CD4-positive, alpha-beta T cell (primary cell): ENCODE measurements around the gene HMG20A. TPM values are rescaled to one million over a fixed set of nuclear protein-coding genes. Genes with fewer than 3 reads are reported as not detected.

Source experiments
- ATAC-seq: fragments of 200-7000 bp; cut with Tn5 transposase; one replicate; pipeline ENCODE4 v1.10.0; 2022; ENCODE audit warnings: mild to moderate bottlenecking; ENCODE audit not compliant: poor library complexity
- CTCF ChIA-PET: fragments of 350-600 bp; sonication (Branson Sonifier 250); formaldehyde crosslinking; loops from one replicate; lab custom pipeline; 2021; ENCODE audit warnings: antibody characterized with exemption, inconsistent platforms; lab: Charles Lee
- POLR2A ChIA-PET: fragments of 350-600 bp; sonication (Branson Sonifier 250); formaldehyde crosslinking; loops from one replicate; lab custom pipeline; 2021; ENCODE audit warnings: antibody characterized with exemption, inconsistent platforms; lab: Charles Lee
- DNase-seq, 14 experiments: peaks; one replicate each; pipeline ENCODE4 v3.0.0-alpha.2; 2013 to 2020; ENCODE audit warnings: mixed read lengths in 2 of 14
- H3K27ac ChIP-seq, 2 donors: one replicate each; pipeline versions ENCODE4 v1.5.1 to v1.7.0; 2013; ENCODE audit warnings: low read length in 2 of 2, low read depth in 1 of 2, mild to moderate bottlenecking in 1 of 2
- H3K27me3 ChIP-seq, 2 experiments: 1 replicate in 1 of 2; 2 replicates in 1 of 2; pipeline versions ENCODE4 v1.6.1 to v1.7.0; 2013; ENCODE audit warnings: low read length in 2 of 2, control low read depth in 1 of 2, mild to moderate bottlenecking in 1 of 2, moderate library complexity in 1 of 2; ENCODE audit not compliant: insufficient read depth in 2 of 2, control insufficient read depth in 1 of 2
- H3K36me3 ChIP-seq: one replicate; pipeline ENCODE4 v1.6.1; 2013; ENCODE audit warnings: low read length, control low read depth; ENCODE audit not compliant: insufficient read depth
- H3K4me1 ChIP-seq: one replicate; pipeline ENCODE4 v1.6.1; 2013; ENCODE audit warnings: low read length, control low read depth; ENCODE audit not compliant: insufficient read depth
- H3K4me3 ChIP-seq: one replicate; pipeline ENCODE4 v1.5.1; 2013; ENCODE audit warnings: mild to moderate bottlenecking, low read length, moderate library complexity
- H3K9me3 ChIP-seq, 2 experiments: 1 replicate in 1 of 2; 2 replicates in 1 of 2; pipeline versions ENCODE4 v1.6.1 to v1.7.0; 2013; ENCODE audit warnings: low read length in 2 of 2, mild to moderate bottlenecking in 2 of 2, control low read depth in 1 of 2, moderate library complexity in 1 of 2; ENCODE audit not compliant: control insufficient read depth in 1 of 2, insufficient read depth in 1 of 2
- H3K27ac Mint-ChIP-seq: one replicate; pipeline ENCODE4 v1.8.0; 2020; ENCODE audit warnings: mixed read lengths
- H3K27me3 Mint-ChIP-seq: one replicate; pipeline ENCODE4 v1.8.0; 2021; ENCODE audit warnings: mixed read lengths
- H3K36me3 Mint-ChIP-seq: one replicate; pipeline ENCODE4 v1.8.0; 2021; ENCODE audit warnings: low read depth, mixed read lengths
- H3K4me1 Mint-ChIP-seq: one replicate; pipeline ENCODE4 v1.8.0; 2021; ENCODE audit warnings: low read depth, mixed read lengths
- H3K4me3 Mint-ChIP-seq: one replicate; pipeline ENCODE4 v1.8.0; 2020; ENCODE audit warnings: mild to moderate bottlenecking, mixed read lengths
- H3K9me3 Mint-ChIP-seq: one replicate; pipeline ENCODE4 v1.8.0; 2020; ENCODE audit warnings: mixed read lengths
- intact Hi-C, 2 experiments: fragments of 100-400 bp; cut with DNase I in 1 of 2; cut with micrococcal nuclease in 1 of 2; formaldehyde crosslinking; loops; one replicate each; pipeline versions ENCODE4 v1.15.1 to v1.9.0; 2023 to 2025; cut with DNase I, micrococcal nuclease
- total RNA-seq, 174 experiments: library from RNA in 2 of 174; stranded (reverse) in 2 of 174; gene quantifications; one replicate each; pipeline ENCODE4 v1.2.3 and lab custom pipeline; 2021 to 2026
- TF ChIP-seq, protein P1 (sequence below): fragments of 200-600 bp; IDR thresholded peaks from one replicate; pipeline ENCODE4 v1.8.0; 2022; ENCODE audit warnings: antibody characterized with exemption, mild to moderate bottlenecking

HMG20A gene
- total RNA-seq, 2 experiments from 2014 or later: 16.2 to 20.0 TPM

DNA sequence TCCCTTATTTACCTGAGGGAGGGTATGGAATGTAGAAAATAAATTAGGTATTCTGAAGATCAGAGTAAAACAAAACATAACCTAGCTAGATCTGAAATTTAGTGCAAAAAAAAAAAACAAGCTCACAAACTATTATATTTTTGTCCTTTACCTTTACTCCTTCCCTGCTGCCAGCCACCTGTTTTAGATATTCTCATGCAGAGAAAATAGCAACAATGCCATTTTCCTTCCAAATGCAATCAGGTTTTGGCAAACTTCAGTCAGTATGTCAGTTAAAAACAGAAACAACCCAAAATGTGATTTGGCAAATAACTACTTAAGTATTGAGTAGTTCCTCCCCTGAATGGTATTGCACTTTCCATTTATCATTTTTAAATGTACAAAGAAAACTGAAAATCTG, 36.6 kb upstream of the HMG20A start:
- intact Hi-C loops: no loop called here
- no peaks in the 10 kb centered on the region for H3K27me3 ChIP-seq
- H3K36me3 ChIP-seq: no peaks in the 10 kb centered on the region
- DNase-seq: no peak
- TF ChIP-seq, protein P1, sequence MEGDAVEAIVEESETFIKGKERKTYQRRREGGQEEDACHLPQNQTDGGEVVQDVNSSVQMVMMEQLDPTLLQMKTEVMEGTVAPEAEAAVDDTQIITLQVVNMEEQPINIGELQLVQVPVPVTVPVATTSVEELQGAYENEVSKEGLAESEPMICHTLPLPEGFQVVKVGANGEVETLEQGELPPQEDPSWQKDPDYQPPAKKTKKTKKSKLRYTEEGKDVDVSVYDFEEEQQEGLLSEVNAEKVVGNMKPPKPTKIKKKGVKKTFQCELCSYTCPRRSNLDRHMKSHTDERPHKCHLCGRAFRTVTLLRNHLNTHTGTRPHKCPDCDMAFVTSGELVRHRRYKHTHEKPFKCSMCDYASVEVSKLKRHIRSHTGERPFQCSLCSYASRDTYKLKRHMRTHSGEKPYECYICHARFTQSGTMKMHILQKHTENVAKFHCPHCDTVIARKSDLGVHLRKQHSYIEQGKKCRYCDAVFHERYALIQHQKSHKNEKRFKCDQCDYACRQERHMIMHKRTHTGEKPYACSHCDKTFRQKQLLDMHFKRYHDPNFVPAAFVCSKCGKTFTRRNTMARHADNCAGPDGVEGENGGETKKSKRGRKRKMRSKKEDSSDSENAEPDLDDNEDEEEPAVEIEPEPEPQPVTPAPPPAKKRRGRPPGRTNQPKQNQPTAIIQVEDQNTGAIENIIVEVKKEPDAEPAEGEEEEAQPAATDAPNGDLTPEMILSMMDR: no peak
- no peaks in the 10 kb centered on the region for H3K9me3 ChIP-seq
- Mint-ChIP-seq H3K4me1 (peaks cover 9% of the 10 kb centered on the region), H3K27me3 (no peaks in the 10 kb centered on the region), H3K4me3 (no peak overlapping the region), H3K27ac (no peak overlapping the region), H3K36me3 (no peaks in the 10 kb centered on the region), H3K9me3 (no peaks in the 10 kb centered on the region)
- no peak overlapping the region for H3K27ac ChIP-seq
- H3K4me3 ChIP-seq: no peak overlapping the region
- ChIA-PET CTCF (no interaction called here), POLR2A (no interaction called here)
- H3K4me1 ChIP-seq: no peaks in the 10 kb centered on the region
- ATAC-seq: no peak

DNA sequence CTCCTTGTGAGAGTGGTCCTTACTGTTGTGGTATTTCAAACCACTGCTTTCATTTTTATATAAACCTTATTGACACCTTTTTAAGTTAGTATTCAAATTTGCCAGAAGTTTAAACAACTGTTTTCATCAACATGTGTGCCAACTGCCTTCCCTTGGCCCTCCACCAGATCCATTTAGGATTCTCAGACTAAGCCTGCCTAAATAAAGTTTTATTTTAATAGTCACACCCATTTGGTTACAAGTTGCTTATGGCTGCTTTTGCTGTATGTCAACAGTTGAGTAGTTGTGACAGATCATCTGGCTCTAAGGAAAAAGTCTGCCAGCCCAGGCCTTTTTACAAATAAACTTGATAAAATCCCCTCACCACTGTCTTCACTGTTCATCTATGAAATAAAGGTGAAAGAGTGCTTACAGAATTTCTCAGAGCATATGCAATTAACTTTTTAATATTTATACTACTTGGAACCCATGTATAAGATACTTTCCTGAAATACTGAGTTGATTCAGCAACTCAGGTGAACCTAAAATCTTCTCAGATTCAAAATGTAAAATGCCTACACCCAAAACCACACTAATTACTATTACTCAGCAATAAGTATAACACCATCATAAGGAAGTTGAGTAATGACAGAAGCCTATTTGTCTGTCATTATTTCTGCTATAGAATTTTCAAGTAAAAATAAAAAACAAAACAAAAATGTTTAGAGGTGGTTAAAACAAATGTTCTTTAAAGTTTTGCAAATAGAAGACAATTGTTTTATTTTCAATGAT, 35.9 kb upstream of the HMG20A start:
- intact Hi-C loops: no loop called here
- no peak overlapping the region for H3K27ac ChIP-seq
- Mint-ChIP-seq H3K27ac (no peak overlapping the region), H3K4me1 (peaks cover 9% of the 10 kb centered on the region), H3K4me3 (no peak overlapping the region), H3K9me3 (no peaks in the 10 kb centered on the region), H3K27me3 (no peaks in the 10 kb centered on the region), H3K36me3 (no peaks in the 10 kb centered on the region)
- no peaks in the 10 kb centered on the region for H3K4me1 ChIP-seq
- DNase-seq (no peak), ATAC-seq (no peak)
- H3K4me3 ChIP-seq: no peak overlapping the region
- ChIA-PET CTCF (no interaction called here), POLR2A (no interaction called here)
- no peaks in the 10 kb centered on the region for H3K36me3 ChIP-seq
- no peaks in the 10 kb centered on the region for H3K27me3 ChIP-seq
- TF ChIP-seq, protein P1: no peak
- H3K9me3 ChIP-seq: no peaks in the 10 kb centered on the region

DNA sequence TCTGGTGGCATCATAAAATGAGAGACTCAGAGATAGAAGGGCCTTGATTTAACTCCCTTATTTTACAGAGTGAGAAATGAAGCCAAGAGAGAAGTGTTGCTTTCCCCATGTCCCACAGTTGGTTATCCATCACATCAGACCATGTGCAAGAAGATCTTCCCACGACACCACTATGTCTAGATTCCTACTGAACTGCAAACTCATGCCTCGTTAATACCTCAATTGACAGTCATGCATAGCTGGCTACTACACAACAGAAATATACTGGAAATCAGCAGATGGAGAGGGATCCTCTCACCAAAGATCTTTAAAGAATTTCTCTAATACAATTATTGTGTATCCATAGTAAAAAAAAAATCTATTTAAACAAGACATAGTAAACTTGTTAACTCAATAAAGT, 34.1 kb upstream of the HMG20A start:
- H3K4me3 Mint-ChIP-seq: no peak overlapping the region

More for the DNA sequence above, 34.1 kb upstream of the HMG20A start:
- H3K4me3 ChIP-seq: no peak overlapping the region
- no peaks in the 10 kb centered on the region for H3K4me1 ChIP-seq
- DNase-seq (no peak), ATAC-seq (no peak)
- H3K27ac ChIP-seq: no peak overlapping the region
- no peaks in the 10 kb centered on the region for H3K9me3 ChIP-seq
- intact Hi-C loops: no loop called here
- H3K36me3 ChIP-seq: no peaks in the 10 kb centered on the region
- H3K27ac Mint-ChIP-seq: no peak overlapping the region
- no peaks in the 10 kb centered on the region for H3K27me3 Mint-ChIP-seq
- CTCF ChIA-PET: no interaction called here
- no peaks in the 10 kb centered on the region for H3K9me3 Mint-ChIP-seq
- H3K36me3 Mint-ChIP-seq: no peaks in the 10 kb centered on the region
- peaks cover 9% of the 10 kb centered on the region for H3K4me1 Mint-ChIP-seq
- TF ChIP-seq, protein P1: no peak
- no peaks in the 10 kb centered on the region for H3K27me3 ChIP-seq
- POLR2A ChIA-PET: no interaction called here
